ENCODE data around the gene S1PR1. TPM values are rescaled to one million over a fixed set of nuclear protein-coding genes. Genes with fewer than 3 reads are reported as not detected.

The S1PR1 gene
- total RNA-seq, 2 experiments from 2014 or later: 397 to 414 TPM

- ChIA-PET POLR2A (interaction anchor here (0.7 to 6.3 kb wide), 17 partner anchors 9 to 811 kb away, joined by 3 to 37 read pairs (median 4); partner anchors contain the start of gene S1PR1), CTCF (interaction anchor here (2.7 kb wide), 1 partner anchor 43 kb away, joined by 9 read pairs; no protein-coding TSS in a partner anchor)
- H3K4me3 ChIP-seq (ENCODE audit: low read length): no peak overlapping the region
- DNase-seq (no peak), ATAC-seq (ENCODE audit: poor library complexity) (no peak)
- Mint-ChIP-seq H3K4me3 (no peak overlapping the region), H3K4me1 (ENCODE audit: low read depth) (peaks cover 81% of the 10 kb centered on the region), H3K27me3 (no peaks in the 10 kb centered on the region), H3K9me3 (no peaks in the 10 kb centered on the region), H3K36me3 (ENCODE audit: low read depth) (peaks cover 43% of the 10 kb centered on the region), H3K27ac (peak overlapping the region; percentile 62)
- no peaks in the 10 kb centered on the region for H3K27me3 ChIP-seq (ENCODE audit: control insufficient read depth in 1 of 2, insufficient read depth in 2 of 2, low read length in 2 of 2)
- intact Hi-C loops (cut with DNase I, micrococcal nuclease): loop anchor here in 1 of 2 experiments (2.0 kb wide), 1 partner anchor 13 kb away; no protein-coding TSS in a partner anchor
- no peaks in the 10 kb centered on the region for H3K9me3 ChIP-seq (ENCODE audit: control insufficient read depth in 1 of 2, insufficient read depth in 1 of 2, low read length in 2 of 2)
- H3K27ac ChIP-seq (ENCODE audit: low read depth in 1 of 2, low read length in 2 of 2): peak overlapping the region in 1 of 2 donors; percentile 1
- H3K4me1 ChIP-seq (ENCODE audit: insufficient read depth, low read length): peaks cover 47% of the 10 kb centered on the region
- no peak for TF ChIP-seq CTCF (IDR thresholded peaks at IDR 0.05)
- H3K36me3 ChIP-seq (ENCODE audit: insufficient read depth, low read length): peaks cover 34% of the 10 kb centered on the region
Observed at GRCh38 chr1:101245246-101245927, 8.6 kb downstream of the S1PR1 start.

GRCh38 chr1:101247404-101248287 is 10.8 kb downstream of the S1PR1 start:
- POLR2A ChIA-PET: interaction anchor here (0.5 to 6.3 kb wide), 17 partner anchors 9 to 825 kb away, joined by 3 to 37 read pairs (median 3); partner anchors contain the start of gene S1PR1
- H3K4me3 Mint-ChIP-seq: peak overlapping the region; percentile 8
- Histone ChIP-seq H3K27me3 (ENCODE audit: control insufficient read depth in 1 of 2, insufficient read depth in 2 of 2, low read length in 2 of 2) (no peaks in the 10 kb centered on the region), H3K4me1 (ENCODE audit: insufficient read depth, low read length) (peaks cover 44% of the 10 kb centered on the region), H3K9me3 (ENCODE audit: control insufficient read depth in 1 of 2, insufficient read depth in 1 of 2, low read length in 2 of 2) (no peaks in the 10 kb centered on the region), H3K27ac (ENCODE audit: low read depth in 1 of 2, low read length in 2 of 2) (no peak overlapping the region), H3K36me3 (ENCODE audit: insufficient read depth, low read length) (peaks cover 12% of the 10 kb centered on the region), H3K4me3 (ENCODE audit: low read length) (no peak overlapping the region)
- CTCF ChIA-PET: interaction anchor here (0.9 to 2.7 kb wide), 6 partner anchors 9 to 110 kb away, joined by 3 to 13 read pairs (median 4); no protein-coding TSS in a partner anchor
- DNase-seq (no peak), ATAC-seq (ENCODE audit: poor library complexity) (no peak)
- peaks cover 79% of the 10 kb centered on the region for H3K4me1 Mint-ChIP-seq (ENCODE audit: low read depth)
- H3K27ac Mint-ChIP-seq: peak overlapping the region; percentile 40
- H3K36me3 Mint-ChIP-seq (ENCODE audit: low read depth): peaks cover 20% of the 10 kb centered on the region
- no peak for TF ChIP-seq CTCF (IDR thresholded peaks at IDR 0.05)
- H3K9me3 Mint-ChIP-seq: no peaks in the 10 kb centered on the region
- intact Hi-C loops (cut with DNase I, micrococcal nuclease): no loop called here
- H3K27me3 Mint-ChIP-seq: no peaks in the 10 kb centered on the region

GRCh38 chr1:101250222-101250621 is 13.4 kb downstream of the S1PR1 start:
- H3K4me3 Mint-ChIP-seq: no peak overlapping the region
- POLR2A ChIA-PET: interaction anchor here (1.0 to 4.8 kb wide), 5 partner anchors 11 to 38 kb away, joined by 3 to 31 read pairs (median 17); partner anchors contain the start of gene S1PR1

More at GRCh38 chr1:101250222-101250621, 13.4 kb downstream of the S1PR1 start:
- Histone ChIP-seq H3K36me3 (ENCODE audit: insufficient read depth, low read length) (no peaks in the 10 kb centered on the region), H3K4me1 (ENCODE audit: insufficient read depth, low read length) (peaks cover 34% of the 10 kb centered on the region), H3K27me3 (ENCODE audit: control insufficient read depth in 1 of 2, insufficient read depth in 2 of 2, low read length in 2 of 2) (no peaks in the 10 kb centered on the region), H3K9me3 (ENCODE audit: control insufficient read depth in 1 of 2, insufficient read depth in 1 of 2, low read length in 2 of 2) (no peaks in the 10 kb centered on the region), H3K4me3 (ENCODE audit: low read length) (no peak overlapping the region), H3K27ac (ENCODE audit: low read depth in 1 of 2, low read length in 2 of 2) (no peak overlapping the region)
- Mint-ChIP-seq H3K9me3 (no peaks in the 10 kb centered on the region), H3K27me3 (no peaks in the 10 kb centered on the region), H3K27ac (peak overlapping the region; percentile 50), H3K36me3 (ENCODE audit: low read depth) (no peaks in the 10 kb centered on the region), H3K4me1 (ENCODE audit: low read depth) (peaks cover 62% of the 10 kb centered on the region)
- CTCF ChIA-PET: interaction anchor here (1.9 to 3.7 kb wide), 2 partner anchors 10 to 39 kb away, joined by 7 to 21 read pairs; no protein-coding TSS in a partner anchor
- intact Hi-C loops (cut with DNase I, micrococcal nuclease): no loop called here
- no peak for TF ChIP-seq CTCF (IDR thresholded peaks at IDR 0.05)
- DNase-seq (no peak), ATAC-seq (ENCODE audit: poor library complexity) (no peak)
